NCI-H446 (cell line): ENCODE results near the gene PGA3.
"Not testable (repeated sequence)": the region's sequence is repeated elsewhere in the genome, so short reads cannot be mapped to it uniquely, and the experiment has no call there.

Experiments used
- DNase-seq, 2 experiments: peaks; one replicate each; lab custom pipeline; 2025; lab: John Stamatoyannopoulos, UW

Gene PGA3

DNA sequence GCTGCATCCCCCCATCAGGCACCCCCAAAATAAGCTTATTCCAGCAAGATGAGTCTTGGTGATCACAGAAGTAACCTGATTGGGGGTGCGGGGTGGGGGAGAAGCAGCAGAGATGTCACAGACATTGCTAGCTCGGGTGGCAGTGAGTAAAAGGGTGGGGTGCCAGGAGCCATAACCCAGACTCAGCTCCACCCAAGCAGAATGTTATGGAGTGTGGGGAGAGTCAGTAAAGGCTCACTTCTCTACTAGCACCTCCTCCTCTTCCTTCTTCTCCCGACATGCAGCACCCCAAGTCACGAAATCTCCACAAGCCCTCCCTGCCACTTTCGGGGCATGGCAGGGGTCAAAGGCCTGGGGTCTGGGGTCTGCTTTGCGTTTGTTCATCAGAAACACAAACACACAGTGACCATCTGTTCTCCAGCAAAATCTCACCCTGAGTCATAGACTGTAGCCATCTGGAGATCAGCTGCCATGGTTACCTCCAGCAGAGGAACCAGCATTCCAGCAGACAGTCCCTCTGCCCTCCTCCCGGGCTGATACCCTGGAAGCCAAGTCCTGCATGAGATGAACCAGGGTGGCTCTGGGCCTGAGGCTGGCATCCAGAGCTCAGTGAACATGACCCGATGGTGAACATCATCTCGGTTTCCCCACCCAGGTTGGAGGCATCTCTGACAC lies 4.5 kb downstream of the PGA3 start:
- DNase-seq: not testable (repeated sequence)

DNA sequence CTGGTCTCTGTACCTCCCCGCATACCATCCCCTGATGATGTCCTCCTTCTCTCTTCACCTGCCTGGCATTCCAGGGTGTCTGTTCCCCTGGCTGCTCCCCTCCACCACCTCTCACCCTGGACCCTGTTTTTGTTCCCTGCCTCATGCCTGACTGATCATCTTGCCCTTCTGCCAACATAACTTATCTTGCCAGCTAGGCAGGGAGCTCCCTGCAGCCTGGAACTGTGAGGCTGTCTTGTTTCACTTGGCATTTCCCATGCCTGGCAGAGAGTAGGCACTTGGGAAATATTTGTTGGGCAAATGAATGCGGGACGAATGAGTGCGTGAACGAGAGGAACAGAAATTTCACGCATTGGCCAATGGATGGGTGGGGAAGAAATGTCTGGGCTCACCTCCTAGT lies 7.3 kb downstream of the PGA3 start:
- DNase-seq: not testable (repeated sequence)

DNA sequence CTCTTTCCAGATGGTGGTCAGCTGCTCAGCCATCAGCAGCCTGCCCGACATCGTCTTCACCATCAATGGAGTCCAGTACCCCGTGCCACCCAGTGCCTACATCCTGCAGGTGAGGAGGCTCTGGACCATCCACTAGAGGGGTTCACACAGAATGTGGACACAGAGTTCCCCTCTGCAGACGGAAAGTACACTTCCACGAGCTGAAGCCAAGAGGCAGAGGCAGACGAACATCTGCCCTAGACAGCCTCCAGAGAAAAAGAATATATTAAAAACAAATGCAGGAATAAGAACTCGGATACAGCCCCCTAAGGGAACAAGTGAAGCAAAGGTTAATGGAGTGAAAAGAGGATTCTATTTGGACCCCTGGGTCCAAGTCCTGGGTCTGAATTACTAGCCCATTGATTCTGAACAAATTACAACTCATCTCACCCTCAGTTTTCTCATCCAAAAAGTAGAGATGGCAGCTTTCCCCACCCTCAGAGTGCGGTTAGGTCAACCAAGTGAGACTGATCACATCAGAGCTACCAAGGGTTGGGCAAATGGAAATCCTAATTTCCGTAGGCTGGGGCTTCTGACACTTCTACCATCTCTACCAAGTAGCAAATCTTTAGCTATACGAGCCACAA lies 8.1 kb downstream of the PGA3 start:
- DNase-seq: not testable (repeated sequence)

DNA sequence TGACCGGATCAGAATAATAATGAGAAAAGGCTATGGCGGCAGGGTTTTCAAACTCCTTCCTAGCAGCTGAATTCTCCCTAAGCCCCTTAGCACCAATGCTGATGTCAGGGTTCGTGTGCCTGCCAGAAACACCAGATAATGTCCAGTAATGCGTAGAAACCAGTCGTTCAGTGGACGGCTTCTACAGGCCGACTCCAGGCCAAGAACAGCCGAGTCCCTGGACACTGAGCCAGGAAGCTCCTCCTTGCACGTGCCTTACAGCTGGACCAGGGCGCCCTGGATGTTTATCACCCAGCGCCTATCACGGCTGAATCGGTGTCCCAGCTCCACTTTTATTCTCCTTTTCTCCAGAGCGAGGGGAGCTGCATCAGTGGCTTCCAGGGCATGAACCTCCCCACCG lies 8.9 kb downstream of the PGA3 start:
- DNase-seq: not testable (repeated sequence)

DNA sequence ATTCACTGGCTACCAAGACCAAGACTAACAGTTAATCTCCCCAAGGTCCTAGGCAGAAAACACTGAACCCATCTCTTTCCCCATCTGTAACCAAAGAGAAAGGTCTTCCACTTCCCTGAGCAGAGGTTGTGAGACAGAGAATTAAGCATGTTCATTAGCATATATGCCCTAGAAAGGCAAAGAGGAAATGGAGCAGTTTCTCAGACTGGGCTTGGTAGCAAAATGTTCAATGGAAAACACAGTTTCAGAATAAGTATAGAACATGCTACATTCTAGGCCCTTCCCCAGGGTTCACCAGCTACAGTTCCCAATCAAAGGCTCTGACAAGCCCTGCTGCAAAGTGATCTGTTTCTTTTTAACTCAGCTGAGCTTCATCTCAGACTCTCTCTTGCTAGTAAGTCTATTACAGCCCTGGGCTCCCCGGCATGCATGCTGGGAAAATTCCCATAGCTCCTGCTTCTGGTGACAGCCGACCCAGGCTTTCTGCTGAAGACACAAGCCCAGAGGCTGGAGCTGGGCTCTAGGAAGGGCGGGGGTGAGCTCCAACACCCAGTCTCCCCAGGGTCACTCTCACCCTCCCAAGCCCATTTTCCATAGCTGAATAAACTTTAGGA lies 10.5 kb downstream of the PGA3 start:
- DNase-seq: not testable (repeated sequence)

DNA sequence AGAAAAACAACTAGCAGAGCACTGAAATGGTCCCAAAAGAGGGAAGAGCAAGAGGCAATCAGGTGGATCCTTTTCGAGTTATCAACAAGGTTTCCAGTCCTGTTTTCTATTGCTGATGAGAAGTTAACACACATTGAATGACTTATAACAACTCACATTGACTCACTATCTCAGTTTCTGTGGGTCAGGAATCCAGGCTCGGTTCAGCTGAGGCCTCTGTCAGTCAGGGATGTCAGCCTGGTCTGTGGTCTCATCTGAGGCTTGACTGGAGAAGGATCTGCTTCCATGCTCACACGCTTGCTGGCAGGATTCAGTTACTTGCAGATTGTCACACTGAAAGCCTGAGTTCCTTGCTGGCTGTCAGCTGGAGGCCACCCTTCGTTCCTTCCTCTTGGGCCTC lies 15.0 kb downstream of the PGA3 start:
- not testable (repeated sequence) for DNase-seq

DNA sequence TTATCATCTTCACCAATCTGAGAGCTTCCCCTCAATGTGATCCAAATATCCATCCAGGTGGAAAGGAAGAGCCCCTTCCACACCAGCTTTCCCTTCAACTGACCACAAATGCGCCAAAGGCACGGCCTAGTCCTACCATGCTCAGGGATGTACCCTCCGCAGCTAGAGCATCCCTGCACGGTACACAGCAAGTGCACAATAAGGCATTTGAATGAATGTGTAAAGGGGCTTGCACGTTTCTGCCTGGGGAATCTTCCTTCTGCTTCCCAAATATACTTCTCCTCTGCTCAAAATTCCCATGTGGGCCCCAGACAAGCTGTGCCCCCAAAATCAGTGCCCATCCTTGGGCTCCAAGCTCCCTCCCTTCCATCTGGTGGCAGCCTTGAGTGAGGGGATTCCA lies 15.7 kb downstream of the PGA3 start:
- DNase-seq: not testable (repeated sequence)

DNA sequence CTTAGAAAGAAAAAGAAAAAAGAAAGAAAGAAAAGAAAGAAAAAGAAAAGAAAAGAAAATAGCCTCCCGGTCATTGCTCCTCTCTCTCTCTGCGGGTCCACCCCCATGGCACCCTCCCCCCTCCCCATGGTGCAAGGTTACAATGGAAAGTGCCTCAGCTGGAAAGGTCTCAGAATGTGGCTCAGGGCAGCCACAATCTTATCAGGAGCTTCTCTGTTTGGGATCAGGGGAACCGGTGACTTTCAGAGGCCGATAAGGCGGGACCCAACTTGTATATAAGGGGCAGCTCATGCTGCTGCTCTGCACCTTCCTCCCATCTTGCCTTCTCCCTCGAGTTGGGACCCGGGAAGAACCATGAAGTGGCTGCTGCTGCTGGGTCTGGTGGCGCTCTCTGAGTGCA lies 18.7 kb downstream of the PGA3 start, which contains the start of gene PGA4:
Gene PGA4, plus strand, starts transcription at position 301 of the 400 bp plus-strand sequence. Its CDS starts 54 bp downstream, at position 355.
- DNase-seq: not testable (repeated sequence)

DNA sequence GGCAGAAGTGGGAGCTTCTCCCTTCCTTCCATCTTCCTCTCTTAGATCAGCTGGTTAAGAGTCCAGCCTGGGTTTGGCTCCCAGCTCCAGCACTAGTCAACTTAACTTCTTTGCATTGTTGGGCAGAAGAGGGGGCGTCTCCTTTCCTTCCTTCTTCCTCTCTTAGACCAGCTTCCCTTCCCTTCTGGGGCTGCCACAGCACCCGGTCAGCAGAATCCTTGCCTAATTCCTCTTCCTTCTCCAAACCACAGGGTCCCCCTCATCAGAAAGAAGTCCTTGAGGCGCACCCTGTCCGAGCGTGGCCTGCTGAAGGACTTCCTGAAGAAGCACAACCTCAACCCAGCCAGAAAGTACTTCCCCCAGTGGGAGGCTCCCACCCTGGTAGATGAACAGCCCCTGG lies 19.4 kb downstream of the PGA3 start:
- not testable (repeated sequence) for DNase-seq

DNA sequence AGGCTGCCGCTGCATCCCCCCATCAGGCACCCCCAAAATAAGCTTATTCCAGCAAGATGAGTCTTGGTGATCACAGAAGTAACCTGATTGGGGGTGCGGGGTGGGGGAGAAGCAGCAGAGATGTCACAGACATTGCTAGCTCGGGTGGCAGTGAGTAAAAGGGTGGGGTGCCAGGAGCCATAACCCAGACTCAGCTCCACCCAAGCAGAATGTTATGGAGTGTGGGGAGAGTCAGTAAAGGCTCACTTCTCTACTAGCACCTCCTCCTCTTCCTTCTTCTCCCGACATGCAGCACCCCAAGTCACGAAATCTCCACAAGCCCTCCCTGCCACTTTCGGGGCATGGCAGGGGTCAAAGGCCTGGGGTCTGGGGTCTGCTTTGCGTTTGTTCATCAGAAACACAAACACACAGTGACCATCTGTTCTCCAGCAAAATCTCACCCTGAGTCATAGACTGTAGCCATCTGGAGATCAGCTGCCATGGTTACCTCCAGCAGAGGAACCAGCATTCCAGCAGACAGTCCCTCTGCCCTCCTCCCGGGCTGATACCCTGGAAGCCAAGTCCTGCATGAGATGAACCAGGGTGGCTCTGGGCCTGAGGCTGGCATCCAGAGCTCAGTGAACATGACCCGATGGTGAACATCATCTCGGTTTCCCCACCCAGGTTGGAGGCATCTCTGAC lies 23.3 kb downstream of the PGA3 start:
- DNase-seq: not testable (repeated sequence)

DNA sequence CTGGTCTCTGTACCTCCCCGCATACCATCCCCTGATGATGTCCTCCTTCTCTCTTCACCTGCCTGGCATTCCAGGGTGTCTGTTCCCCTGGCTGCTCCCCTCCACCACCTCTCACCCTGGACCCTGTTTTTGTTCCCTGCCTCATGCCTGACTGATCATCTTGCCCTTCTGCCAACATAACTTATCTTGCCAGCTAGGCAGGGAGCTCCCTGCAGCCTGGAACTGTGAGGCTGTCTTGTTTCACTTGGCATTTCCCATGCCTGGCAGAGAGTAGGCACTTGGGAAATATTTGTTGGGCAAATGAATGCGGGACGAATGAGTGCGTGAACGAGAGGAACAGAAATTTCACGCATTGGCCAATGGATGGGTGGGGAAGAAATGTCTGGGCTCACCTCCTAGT lies 26.1 kb downstream of the PGA3 start:
- not testable (repeated sequence) for DNase-seq

DNA sequence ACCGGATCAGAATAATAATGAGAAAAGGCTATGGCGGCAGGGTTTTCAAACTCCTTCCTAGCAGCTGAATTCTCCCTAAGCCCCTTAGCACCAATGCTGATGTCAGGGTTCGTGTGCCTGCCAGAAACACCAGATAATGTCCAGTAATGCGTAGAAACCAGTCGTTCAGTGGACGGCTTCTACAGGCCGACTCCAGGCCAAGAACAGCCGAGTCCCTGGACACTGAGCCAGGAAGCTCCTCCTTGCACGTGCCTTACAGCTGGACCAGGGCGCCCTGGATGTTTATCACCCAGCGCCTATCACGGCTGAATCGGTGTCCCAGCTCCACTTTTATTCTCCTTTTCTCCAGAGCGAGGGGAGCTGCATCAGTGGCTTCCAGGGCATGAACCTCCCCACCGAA lies 27.7 kb downstream of the PGA3 start:
- DNase-seq: not testable (repeated sequence)

DNA sequence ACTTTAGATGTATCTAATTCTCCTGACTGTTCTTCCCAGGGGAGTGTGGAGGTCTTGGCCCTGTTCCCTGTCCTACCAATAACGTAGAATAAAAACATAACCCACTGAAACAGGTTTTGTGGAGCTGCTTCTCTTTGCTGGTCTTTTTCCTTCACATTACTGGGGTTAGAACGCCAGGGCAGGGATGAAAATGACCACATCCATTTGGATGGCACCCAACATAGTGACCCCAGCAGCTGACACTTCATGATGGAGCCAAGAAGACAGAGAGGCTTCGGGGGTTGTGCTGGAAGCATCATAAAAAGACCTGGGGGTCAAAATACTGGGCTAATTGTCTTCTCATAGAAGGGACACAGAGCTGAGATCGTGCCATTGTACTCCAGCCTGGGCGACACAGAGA lies 28.3 kb downstream of the PGA3 start:
- DNase-seq: not testable (repeated sequence)

DNA sequence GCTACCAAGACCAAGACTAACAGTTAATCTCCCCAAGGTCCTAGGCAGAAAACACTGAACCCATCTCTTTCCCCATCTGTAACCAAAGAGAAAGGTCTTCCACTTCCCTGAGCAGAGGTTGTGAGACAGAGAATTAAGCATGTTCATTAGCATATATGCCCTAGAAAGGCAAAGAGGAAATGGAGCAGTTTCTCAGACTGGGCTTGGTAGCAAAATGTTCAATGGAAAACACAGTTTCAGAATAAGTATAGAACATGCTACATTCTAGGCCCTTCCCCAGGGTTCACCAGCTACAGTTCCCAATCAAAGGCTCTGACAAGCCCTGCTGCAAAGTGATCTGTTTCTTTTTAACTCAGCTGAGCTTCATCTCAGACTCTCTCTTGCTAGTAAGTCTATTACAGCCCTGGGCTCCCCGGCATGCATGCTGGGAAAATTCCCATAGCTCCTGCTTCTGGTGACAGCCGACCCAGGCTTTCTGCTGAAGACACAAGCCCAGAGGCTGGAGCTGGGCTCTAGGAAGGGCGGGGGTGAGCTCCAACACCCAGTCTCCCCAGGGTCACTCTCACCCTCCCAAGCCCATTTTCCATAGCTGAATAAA lies 29.3 kb downstream of the PGA3 start:
- DNase-seq: not testable (repeated sequence)

DNA sequence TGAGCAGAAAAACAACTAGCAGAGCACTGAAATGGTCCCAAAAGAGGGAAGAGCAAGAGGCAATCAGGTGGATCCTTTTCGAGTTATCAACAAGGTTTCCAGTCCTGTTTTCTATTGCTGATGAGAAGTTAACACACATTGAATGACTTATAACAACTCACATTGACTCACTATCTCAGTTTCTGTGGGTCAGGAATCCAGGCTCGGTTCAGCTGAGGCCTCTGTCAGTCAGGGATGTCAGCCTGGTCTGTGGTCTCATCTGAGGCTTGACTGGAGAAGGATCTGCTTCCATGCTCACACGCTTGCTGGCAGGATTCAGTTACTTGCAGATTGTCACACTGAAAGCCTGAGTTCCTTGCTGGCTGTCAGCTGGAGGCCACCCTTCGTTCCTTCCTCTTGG lies 33.8 kb downstream of the PGA3 start:
- not testable (repeated sequence) for DNase-seq

DNA sequence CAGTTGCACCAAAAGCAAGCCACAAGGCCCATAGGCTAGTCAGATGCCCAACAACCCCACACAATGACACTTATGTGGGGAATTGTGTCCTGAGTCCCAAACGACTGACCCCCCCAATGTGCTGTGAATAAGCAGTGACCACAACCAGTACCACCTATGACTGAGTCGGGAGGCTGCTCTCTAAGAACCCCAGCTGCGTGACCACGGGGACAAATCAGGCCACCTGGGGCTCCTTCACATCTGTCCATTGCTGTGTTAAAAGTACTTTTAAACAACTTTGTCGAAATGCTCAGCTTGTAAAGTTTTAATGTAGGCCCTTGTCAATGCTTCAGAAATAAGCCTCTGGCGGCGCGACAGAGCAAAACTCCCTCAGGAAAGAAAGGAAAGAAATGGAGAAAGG lies 37.0 kb downstream of the PGA3 start:
- DNase-seq: not testable (repeated sequence)

DNA sequence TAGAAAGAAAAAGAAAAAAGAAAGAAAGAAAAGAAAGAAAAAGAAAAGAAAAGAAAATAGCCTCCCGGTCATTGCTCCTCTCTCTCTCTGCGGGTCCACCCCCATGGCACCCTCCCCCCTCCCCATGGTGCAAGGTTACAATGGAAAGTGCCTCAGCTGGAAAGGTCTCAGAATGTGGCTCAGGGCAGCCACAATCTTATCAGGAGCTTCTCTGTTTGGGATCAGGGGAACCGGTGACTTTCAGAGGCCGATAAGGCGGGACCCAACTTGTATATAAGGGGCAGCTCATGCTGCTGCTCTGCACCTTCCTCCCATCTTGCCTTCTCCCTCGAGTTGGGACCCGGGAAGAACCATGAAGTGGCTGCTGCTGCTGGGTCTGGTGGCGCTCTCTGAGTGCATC lies 37.6 kb downstream of the PGA3 start, which contains the start of gene PGA5:
Gene PGA5, plus strand, starts transcription at position 301 of the 400 bp plus-strand sequence. Its CDS starts 52 bp downstream, at position 353.
- not testable (repeated sequence) for DNase-seq

DNA sequence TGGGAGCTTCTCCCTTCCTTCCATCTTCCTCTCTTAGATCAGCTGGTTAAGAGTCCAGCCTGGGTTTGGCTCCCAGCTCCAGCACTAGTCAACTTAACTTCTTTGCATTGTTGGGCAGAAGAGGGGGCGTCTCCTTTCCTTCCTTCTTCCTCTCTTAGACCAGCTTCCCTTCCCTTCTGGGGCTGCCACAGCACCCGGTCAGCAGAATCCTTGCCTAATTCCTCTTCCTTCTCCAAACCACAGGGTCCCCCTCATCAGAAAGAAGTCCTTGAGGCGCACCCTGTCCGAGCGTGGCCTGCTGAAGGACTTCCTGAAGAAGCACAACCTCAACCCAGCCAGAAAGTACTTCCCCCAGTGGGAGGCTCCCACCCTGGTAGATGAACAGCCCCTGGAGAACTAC lies 38.2 kb downstream of the PGA3 start:
- not testable (repeated sequence) for DNase-seq

DNA sequence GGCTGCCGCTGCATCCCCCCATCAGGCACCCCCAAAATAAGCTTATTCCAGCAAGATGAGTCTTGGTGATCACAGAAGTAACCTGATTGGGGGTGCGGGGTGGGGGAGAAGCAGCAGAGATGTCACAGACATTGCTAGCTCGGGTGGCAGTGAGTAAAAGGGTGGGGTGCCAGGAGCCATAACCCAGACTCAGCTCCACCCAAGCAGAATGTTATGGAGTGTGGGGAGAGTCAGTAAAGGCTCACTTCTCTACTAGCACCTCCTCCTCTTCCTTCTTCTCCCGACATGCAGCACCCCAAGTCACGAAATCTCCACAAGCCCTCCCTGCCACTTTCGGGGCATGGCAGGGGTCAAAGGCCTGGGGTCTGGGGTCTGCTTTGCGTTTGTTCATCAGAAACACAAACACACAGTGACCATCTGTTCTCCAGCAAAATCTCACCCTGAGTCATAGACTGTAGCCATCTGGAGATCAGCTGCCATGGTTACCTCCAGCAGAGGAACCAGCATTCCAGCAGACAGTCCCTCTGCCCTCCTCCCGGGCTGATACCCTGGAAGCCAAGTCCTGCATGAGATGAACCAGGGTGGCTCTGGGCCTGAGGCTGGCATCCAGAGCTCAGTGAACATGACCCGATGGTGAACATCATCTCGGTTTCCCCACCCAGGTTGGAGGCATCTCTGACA lies 42.1 kb downstream of the PGA3 start:
- not testable (repeated sequence) for DNase-seq

DNA sequence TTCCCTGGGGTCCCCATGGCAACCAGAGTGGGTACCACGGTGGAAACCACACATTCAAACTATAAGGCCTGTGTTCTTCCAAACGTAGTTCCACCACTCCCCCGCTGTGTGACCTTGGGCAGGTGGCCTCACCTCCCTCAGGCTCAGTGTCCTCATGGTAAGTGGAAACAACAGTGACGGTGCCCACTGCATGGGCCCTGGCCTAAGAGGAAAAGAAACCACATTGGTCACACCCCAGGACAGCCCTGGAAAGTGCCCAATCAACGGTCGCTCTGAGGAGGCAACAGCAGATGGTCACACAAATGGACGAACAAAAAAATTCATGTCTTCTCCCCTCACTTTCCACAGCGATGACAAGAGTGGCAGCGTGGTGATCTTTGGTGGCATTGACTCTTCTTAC lies 44.8 kb downstream of the PGA3 start:
- not testable (repeated sequence) for DNase-seq

DNA sequence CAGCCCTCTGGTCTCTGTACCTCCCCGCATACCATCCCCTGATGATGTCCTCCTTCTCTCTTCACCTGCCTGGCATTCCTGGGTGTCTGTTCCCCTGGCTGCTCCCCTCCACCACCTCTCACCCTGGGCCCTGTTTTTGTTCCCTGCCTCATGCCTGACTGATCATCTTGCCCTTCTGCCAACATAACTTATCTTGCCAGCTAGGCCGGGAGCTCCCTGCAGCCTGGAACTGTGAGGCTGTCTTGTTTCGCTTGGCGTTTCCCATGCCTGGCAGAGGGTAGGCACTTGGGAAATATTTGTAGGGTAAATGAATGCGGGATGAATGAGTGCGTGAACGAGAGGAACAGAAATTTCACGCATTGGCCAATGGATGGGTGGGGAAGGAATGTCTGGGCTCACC lies 45.9 kb downstream of the PGA3 start:
- DNase-seq: not testable (repeated sequence)
